OCI-LY3 (cell line): Measurements from ENCODE around the gene SLC44A3.

Experiments
- EZH2phosphoT487 ChIP-seq: fragments of 200-600 bp; shearing (Covaris generic); IDR thresholded peaks from 2 replicates; pipeline ENCODE4 v1.6.1; 2018; ENCODE audit warnings: antibody characterized with exemption, mixed run types, low read depth
- TF ChIP-seq, protein P1 (sequence below): fragments of 200-600, 300-600 bp; sonication (generic); IDR thresholded peaks from 2 replicates; pipeline ENCODE4 v1.5.1; 2014; ENCODE audit warnings: antibody characterized with exemption, low read length, low read depth

DNA sequence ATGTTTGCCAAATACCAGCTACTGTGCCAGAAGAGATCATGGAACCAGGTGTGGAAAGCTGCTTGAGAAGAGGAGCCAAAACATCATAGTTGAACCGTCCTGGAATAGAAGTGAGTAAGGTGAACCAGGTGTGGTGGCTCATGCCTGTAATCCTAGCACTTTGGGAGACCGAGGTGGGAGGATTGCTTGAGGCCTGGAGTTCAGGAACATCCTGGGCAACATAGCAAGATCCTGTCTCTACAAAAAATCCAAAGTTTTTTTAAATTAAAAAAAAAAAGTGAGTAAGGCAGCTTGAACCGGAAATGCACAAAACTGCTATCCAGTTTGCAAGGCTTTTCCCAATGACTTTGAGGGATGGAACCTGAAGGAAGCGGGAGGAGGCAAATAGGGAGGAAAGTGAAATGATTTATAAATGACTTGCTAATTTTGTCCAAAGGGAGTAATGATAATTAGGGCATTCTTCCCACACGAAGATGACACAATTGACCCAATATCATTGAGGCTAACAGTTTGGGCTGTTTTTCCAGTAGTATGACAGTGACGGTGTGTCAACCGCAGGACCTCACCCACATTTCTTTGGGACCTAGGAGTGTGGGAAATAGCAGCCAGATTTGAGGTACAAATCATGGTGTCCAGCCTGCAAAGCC is 108.3 kb downstream of the SLC44A3 start:
- TF ChIP-seq, protein P1, sequence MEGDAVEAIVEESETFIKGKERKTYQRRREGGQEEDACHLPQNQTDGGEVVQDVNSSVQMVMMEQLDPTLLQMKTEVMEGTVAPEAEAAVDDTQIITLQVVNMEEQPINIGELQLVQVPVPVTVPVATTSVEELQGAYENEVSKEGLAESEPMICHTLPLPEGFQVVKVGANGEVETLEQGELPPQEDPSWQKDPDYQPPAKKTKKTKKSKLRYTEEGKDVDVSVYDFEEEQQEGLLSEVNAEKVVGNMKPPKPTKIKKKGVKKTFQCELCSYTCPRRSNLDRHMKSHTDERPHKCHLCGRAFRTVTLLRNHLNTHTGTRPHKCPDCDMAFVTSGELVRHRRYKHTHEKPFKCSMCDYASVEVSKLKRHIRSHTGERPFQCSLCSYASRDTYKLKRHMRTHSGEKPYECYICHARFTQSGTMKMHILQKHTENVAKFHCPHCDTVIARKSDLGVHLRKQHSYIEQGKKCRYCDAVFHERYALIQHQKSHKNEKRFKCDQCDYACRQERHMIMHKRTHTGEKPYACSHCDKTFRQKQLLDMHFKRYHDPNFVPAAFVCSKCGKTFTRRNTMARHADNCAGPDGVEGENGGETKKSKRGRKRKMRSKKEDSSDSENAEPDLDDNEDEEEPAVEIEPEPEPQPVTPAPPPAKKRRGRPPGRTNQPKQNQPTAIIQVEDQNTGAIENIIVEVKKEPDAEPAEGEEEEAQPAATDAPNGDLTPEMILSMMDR: no peak
- TF ChIP-seq EZH2phosphoT487: no peak
